HG03060 (cell line): Measurements from ENCODE around the gene BCL2L13.

ENCODE experiments used
- ATAC-seq: cut with Tn5 transposase; IDR thresholded peaks from one replicate; pipeline ENCODE4 v1.9.1; 2021; ENCODE audit warnings: low read depth, moderate number of reproducible peaks; ENCODE audit not compliant: unreplicated experiment

The BCL2L13 gene

DNA sequence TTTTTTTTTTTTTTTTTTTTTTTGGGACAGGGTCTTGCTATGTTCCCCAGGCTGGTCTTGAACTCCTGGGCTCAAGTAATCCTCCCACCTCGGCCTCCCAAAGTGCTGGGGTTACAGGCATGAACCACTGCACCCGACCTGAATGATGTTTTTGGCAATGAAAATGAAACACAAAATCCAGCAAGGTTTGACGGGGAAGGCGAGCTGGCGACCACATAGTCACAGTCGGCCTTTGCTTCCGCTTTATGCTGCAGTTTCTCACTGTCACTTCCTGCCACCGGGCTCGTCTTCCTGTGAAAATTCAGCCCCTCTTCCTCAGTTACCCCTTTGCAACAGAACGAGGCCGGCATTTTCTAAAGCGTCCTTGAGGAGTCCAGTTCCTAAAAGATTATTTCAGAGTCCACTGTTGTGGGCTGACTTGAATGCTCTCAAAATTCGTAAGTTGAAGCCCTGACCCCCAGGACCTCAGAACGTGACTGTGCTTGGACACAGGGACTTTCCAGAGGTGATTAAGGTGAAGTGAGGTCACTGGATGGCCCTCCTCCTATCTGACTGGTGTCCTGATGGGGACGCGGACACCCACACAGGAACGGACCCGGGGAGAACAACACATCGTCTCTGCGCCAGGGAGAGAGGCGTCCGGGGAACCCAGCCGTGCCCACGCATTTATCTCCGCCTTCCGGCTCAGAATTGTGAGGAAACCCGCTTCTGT is 138.6 kb downstream of the BCL2L13 start:
- ATAC-seq, result no peak

- no peak for ATAC-seq
These were observed 139.1 kb downstream of the BCL2L13 start for GRCh38 chr22:17777717-17778044.

DNA sequence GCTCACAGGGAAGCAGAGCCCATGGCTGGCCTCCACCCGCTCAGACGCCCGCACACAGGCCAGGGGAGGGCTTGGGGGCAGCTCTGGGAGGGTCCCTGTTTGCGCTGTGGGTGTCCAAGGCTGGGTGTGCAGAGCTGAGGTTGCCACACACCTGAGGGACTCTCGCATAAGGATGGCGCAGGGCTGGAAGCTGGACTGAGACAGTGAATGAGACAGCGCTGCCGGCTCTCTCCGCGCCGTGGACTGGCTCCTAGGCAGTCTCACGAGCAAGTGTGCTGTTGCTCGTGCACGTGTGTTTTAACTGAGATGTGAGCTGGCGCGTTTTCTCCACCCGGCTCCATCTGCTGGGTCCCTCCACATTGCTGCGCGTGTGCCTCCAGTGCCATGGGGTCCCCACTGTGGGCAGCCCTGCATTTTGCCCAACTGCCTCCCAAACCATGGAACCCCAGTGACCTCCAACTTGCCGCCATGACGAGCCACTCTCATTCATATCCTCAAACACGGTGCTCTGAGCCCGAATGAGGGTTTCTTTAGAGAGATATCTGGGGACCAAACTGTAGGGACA is 139.9 kb downstream of the BCL2L13 start:
- ATAC-seq, result no peak

DNA sequence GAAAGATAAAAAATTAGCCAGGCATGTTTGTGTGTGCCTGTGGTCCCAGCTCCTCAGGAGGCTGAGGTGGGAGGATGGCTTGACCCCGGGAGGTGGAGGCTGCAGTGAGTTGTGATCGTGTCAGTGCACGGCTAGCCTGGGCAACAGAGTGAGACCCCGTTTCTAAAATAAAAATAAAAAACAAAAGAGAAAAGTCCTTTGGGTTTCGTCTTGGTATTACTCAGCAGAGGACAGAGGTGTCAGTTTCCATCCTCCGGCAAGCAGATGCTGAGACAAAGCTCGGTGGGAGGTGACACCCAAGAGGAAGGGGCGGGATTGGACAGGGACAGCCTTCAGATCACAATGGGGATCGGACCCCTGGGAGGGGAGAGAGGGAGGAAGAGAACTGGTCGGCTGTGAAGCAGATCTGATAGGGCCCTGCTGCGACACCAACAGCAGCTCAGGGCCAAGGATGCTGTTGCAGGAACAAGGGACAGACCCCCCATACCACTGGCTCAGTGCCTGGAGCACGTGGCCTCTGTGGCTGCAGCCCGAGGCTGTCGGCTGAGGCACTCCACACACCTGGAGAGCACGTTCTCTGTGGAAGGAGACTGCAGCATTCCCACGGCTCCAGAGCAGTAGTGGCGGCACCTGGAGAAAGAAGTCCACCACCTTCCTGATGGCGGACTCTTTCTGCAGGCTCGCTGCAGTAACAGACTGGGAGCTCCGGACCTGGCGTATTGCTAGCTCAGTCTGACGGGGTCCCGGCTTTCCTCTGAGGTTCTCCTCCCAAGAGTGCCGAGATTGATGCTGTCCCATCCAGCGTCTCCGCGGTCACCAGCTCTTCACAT is 140.9 kb downstream of the BCL2L13 start:
- ATAC-seq, result no peak

- no peak for ATAC-seq
These were observed 141.7 kb downstream of the BCL2L13 start for GRCh38 chr22:17780116-17780740.
